GM19240 (cell line): ENCODE data around the gene CLDN11.

ENCODE experiments used
- DNase-seq: peaks from one replicate; pipeline ENCODE4 v3.0.0; 2011; ENCODE audit warnings: low spot score; ENCODE audit not compliant: insufficient read length

CLDN11 gene

GRCh38 chr3:170426240-170426797 lies 7.7 kb downstream of the CLDN11 start:
- no peak for DNase-seq

DNA sequence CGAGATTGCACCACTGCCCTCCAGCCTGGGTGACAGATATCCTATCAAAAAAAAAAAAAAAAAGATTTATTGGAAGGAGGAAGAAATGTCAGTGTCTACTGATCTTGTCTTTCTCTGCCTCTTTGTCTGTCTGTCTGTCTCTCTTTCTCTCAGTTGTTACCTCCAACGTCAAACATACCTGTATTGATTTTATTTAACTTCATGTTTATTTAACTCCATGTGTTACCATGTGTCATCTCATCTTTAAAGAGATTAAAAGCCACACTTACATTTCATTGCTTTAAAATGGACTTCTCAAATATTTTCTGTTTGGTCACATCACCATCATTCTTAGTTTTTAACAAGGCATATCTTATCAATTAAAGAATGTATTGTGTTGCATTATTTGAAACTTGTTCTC lies 9.4 kb downstream of the CLDN11 start:
- DNase-seq = no peak

DNA sequence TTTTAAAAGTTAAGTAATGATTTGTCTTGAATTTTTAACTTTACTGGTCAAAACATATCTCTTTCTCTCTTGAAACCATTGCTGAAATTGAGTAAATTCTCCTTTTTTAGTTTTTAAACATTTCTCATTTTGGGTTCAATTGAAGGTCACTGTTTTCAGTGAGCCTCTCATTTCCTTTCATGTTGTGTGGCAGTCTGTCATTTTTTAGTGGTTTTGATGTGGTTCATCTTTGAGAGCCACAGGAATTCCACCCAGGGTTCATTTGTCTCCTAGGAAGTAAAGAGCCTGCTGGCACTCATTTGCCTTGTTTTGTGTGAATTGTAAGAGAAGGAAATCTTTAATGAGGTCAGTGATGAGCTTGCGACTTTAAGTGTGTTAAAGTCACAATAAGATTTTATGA lies 10.4 kb downstream of the CLDN11 start:
- DNase-seq = no peak

DNA sequence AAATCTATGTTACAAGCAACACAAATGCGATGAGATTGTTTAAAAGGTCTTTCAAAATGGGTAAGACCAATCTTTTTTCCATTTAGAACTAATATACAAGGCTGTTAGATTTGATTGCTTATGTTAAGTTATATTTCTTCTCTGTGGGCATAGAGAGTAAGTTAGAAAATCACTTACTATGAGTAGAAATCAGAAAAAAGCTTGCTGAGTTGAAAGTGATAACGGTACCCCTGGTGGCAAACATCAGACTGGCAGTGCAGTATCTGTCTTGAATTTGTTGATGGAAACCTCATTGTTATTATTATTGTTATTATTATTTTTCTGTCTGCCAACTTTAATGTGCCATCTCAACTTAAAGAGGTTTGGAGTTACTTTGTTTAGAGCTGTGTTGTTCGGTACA lies 12.4 kb downstream of the CLDN11 start:
- DNase-seq = no peak

DNA sequence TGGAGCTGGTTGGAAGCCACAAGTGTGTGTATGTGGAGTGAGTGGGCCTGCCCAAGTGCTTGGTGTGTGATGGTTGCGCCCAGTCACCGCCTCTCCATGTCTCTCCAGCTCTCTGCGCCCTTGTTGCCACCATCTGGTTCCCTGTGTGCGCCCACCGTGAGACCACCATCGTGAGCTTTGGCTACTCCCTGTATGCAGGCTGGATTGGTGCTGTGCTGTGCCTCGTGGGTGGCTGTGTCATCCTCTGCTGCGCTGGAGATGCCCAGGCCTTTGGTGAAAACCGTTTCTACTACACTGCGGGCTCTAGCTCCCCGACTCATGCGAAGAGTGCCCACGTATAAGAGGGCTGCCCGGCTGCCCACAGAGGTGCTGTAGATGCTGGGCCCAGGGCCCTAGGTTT lies 13.7 kb downstream of the CLDN11 start:
- DNase-seq = no peak

DNA sequence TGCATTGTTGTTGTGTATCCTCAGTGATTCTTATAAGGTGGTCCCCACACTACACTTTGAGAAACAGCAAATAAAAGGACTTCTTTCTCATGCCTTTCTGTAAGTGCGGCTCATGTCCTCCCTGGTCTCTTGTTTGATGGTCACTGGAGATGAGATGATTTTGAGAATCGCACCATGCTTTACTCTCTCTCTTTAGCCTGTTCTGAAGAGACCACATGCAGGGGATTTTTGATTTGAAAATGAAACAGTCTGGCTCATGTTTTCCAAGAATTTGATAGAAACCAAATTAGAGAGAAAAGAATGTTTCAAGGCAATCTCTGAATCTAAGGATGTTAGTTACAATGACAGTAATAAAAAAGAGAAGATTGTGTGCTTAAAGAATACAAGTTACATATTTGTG lies 18.0 kb downstream of the CLDN11 start:
- no peak for DNase-seq

GRCh38 chr3:170437176-170437575 lies 18.5 kb downstream of the CLDN11 start:
- DNase-seq = no peak

DNA sequence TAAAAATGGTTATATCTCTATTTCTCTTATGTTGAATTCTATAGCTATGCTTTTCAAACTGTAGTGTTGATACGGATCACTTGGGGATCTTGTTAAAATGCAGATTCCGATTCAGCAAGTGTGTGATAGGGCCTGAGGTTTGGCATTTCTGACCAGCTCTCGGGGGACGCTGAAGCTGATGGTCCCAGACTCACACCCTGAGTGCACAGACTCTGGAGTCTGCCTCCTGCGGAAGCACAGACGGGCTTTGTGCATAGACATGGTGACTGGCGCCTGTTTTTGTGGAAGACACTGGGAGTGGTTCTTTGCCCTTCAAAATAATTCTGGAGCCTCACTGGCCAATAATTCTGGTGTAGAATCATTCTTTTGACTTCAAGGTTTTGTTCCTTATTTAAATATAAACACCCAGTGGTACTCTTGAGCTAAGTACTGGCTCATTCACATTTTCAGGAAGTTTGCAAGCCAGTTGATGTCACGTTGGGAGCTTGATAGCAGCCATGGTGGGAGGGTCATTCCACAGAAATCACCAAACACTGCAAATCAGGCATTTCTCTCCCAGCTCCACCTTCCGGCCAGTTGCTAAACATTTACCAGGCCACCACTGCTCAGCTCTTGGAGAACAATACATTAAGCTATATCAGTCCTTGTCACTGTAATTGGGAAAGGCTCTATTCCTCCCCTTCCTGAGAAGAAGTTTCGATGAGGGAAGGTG lies 19.2 kb downstream of the CLDN11 start:
- no peak for DNase-seq

DNA sequence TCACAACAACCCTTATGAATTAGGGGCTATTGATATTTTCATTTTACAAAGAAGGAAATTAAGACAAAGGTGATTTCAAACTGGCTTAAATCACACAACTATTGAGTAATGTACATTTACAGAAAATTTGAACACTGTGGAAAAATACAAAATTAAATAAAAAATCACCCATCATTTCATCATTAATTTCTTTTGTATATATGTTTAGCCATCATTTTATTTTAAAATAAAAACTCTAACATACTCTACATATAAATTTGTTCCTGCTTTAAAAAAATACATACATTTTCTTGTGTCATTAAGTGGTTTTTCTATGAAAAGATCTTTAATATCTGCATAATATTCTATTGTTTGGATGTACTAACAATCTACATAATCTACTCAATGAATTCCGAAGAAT lies 20.2 kb downstream of the CLDN11 start:
- no peak for DNase-seq

- no peak for DNase-seq
Observed at GRCh38 chr3:170440344-170440743, 21.7 kb downstream of the CLDN11 start.

DNA sequence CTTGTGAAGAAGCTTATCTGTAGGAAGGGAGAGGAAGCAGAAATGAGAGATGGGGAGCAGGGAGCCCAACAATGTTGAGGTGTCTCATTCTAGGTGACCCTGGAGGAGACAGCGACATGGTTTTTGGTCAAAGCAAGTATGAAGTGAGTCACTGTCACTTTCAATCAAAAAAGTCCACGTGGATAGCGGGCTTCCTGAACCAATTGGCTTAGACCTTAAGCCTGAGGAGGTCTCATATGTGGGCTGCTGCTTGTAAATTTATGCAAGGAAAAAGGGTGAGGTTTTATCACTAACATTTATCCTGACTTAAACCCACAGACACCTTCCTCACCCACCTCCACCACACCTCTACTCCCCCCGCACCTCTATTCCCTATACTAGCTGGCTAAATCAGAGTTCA lies 22.7 kb downstream of the CLDN11 start:
- no peak for DNase-seq

- DNase-seq = no peak
Observed at GRCh38 chr3:170442947-170443346, 24.3 kb downstream of the CLDN11 start.

- no peak for DNase-seq
Observed at GRCh38 chr3:170443457-170443856, 24.8 kb downstream of the CLDN11 start.

GRCh38 chr3:170448584-170448983 lies 29.9 kb downstream of the CLDN11 start:
- no peak for DNase-seq

- no peak for DNase-seq
Observed at GRCh38 chr3:170450039-170450438, 31.4 kb downstream of the CLDN11 start.

- DNase-seq = no peak
Observed at GRCh38 chr3:170454509-170454908, 35.8 kb downstream of the CLDN11 start.

GRCh38 chr3:170458285-170458684 lies 39.6 kb downstream of the CLDN11 start:
- no peak for DNase-seq

DNA sequence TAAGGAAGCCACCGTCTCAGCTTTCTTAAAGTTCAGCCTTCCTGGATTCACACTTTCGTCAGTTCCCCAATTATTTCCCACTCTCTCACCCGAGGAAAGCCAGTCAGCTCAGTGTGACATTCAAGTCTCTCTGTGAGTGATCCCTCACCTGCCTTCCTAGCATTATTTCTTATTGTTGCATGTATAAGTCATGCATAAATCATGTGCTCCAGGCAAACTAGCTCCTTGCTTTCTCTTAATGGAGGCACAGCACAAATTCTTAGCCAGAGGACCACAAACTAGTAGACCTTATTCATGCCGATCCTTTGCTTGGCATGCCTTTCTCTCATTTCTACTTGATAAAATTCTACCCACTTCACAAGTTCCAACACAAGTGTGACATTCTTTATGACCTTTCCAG lies 44.3 kb downstream of the CLDN11 start:
- DNase-seq = no peak

DNA sequence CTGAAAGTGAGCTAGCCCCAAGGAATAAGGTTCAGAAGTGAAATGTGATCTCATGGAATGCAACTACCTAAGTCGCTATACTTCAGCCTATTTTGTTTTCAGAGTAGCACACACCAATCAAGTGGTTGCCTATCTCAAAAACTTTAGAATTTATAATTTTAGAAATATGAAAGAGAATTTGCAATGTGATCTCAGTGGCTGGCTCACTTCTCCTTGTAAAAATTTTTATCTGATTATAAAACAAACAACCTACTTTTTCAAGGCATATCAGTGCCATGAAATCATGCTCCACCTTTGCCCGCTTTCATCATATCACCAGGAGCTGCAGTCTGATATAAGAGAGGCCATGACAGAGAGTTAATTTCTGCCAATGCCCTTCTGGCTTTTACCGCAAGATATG lies 47.3 kb downstream of the CLDN11 start:
- DNase-seq = no peak

DNA sequence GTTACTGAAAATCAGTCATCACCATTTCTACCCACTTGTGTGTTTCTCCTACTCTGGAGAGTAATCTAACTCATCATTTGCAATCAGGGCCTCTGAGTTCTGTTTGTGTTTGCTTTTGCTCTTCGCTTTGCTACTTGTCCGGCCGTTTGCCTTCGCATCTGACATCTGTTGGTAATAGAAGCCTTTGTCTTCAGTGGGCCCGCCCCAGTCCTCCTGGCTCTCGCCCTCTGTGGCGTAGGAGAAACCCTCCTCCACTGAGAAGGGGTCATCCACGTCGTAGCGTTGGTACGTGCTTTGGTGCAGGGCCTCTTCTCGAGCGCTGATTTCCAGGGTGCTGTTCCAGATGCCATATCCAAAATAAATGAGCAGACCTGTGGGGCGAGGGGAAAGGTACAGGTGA lies 48.3 kb downstream of the CLDN11 start:
- DNase-seq = no peak

GRCh38 chr3:170467571-170468147 lies 49.0 kb downstream of the CLDN11 start:
- DNase-seq = no peak

- DNase-seq = no peak
Observed at GRCh38 chr3:170469151-170470062, 50.7 kb downstream of the CLDN11 start.
